Hepatocyte (in vitro differentiated cells): ENCODE measurements around the gene ALDH1A1.

ENCODE experiments used
- EZH2 ChIP-seq: fragments of 200-600 bp; sonication (generic); IDR thresholded peaks from 2 replicates; pipeline ENCODE4 v1.6.1; 2016; ENCODE audit warnings: antibody characterized with exemption, mild to moderate bottlenecking, borderline replicate concordance
- TF ChIP-seq, protein P1 (sequence below): fragments of 200-600 bp; sonication (generic); IDR thresholded peaks from 2 replicates; pipeline ENCODE4 v1.5.1; 2016; ENCODE audit warnings: antibody characterized with exemption, mild to moderate bottlenecking; ENCODE audit not compliant: poor library complexity

DNA sequence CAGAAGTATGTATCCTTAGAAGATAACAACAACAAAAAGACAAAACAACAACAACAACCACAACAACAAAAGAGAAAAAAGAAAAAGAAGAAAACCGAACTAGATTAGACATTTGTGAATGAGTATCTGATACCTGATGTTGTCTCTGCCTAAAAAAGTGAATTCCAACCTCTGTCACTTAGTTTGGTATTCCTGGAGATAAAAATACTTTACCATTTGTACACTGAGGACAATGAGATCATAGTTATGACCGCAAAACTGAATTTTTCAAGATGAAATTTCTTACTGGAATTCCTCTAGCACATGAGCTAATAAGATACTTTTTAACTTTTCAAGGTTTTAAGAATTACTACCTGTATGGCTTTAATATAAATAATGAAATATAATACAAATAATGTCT is 54.5 kb downstream of the ALDH1A1 start:
- TF ChIP-seq, protein P1, sequence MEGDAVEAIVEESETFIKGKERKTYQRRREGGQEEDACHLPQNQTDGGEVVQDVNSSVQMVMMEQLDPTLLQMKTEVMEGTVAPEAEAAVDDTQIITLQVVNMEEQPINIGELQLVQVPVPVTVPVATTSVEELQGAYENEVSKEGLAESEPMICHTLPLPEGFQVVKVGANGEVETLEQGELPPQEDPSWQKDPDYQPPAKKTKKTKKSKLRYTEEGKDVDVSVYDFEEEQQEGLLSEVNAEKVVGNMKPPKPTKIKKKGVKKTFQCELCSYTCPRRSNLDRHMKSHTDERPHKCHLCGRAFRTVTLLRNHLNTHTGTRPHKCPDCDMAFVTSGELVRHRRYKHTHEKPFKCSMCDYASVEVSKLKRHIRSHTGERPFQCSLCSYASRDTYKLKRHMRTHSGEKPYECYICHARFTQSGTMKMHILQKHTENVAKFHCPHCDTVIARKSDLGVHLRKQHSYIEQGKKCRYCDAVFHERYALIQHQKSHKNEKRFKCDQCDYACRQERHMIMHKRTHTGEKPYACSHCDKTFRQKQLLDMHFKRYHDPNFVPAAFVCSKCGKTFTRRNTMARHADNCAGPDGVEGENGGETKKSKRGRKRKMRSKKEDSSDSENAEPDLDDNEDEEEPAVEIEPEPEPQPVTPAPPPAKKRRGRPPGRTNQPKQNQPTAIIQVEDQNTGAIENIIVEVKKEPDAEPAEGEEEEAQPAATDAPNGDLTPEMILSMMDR, result no peak
- TF ChIP-seq EZH2, result no peak
